Ovary (tissue), 9 donors: ENCODE data around the gene ERAL1. TPM values are rescaled to one million over a fixed set of nuclear protein-coding genes. Genes with fewer than 3 reads are reported as not detected.

Experiments used
- DNase-seq, 5 donors: peaks; one replicate each; pipeline ENCODE4 v3.0.0-alpha.2; 2019 to 2020
- H3K27ac ChIP-seq, 2 donors: fragments of 200-600 bp; one replicate each; pipeline versions ENCODE4 v1.5.1 to v1.8.0; 2019 to 2022
- H3K27me3 ChIP-seq: fragments of 200-600 bp; one replicate; pipeline ENCODE4 v1.8.0; 2022
- H3K36me3 ChIP-seq: fragments of 200-600 bp; sonication (generic); one replicate; pipeline ENCODE4 v1.5.1; 2019
- H3K4me1 ChIP-seq: one replicate; pipeline ENCODE4 v1.8.1; 2013; ENCODE audit warnings: mild to moderate bottlenecking, moderate library complexity; ENCODE audit not compliant: insufficient read depth
- H3K4me3 ChIP-seq: fragments of 200-600 bp; sonication (generic); one replicate; pipeline ENCODE4 v1.5.1; 2017
- H3K9me3 ChIP-seq, 2 donors: fragments of 200-600 bp in 1 of 2; sonication (generic) in 1 of 2; one replicate each; pipeline versions ENCODE4 v1.5.1 to v1.8.1; 2013 to 2019; ENCODE audit warnings: mild to moderate bottlenecking in 1 of 2, moderate library complexity in 1 of 2
- CTCF ChIP-seq, 3 donors: fragments of 450-650 bp in 2 of 3; fragments of 200-600 bp in 1 of 3; IDR thresholded peaks; one replicate each; pipeline versions ENCODE4 v1.5.1 to v1.8.0; 2016 to 2022; ENCODE audit warnings: antibody characterized with exemption in 3 of 3, mild to moderate bottlenecking in 1 of 3
- EP300 ChIP-seq: sonication (generic); formaldehyde crosslinking; IDR thresholded peaks from one replicate; pipeline ENCODE4 v1.6.1; 2017; ENCODE audit warnings: antibody characterized with exemption
- POLR2A ChIP-seq: fragments of 450-650 bp; IDR thresholded peaks from one replicate; pipeline ENCODE4 v1.6.1; 2017; ENCODE audit warnings: antibody characterized with exemption, mild to moderate bottlenecking, moderate library complexity
- WGBS, 3 donors: extraction: QIAGEN DNeasy Blood & Tissue Kit in 1 of 3; methylation state at CpG; one replicate each; pipeline versions ENCODE4 v1.1.5 to v1.1.7; 2013 to 2017; 5-methylcytosine and 5-hydroxymethylcytosine counted together
- intact Hi-C, 4 donors: fragments of 100-400 bp; cut with DNase I; formaldehyde crosslinking; loops; one replicate each; pipeline versions ENCODE4 v1.11.0 to v1.15.1; 2022 to 2023
- polyA plus RNA-seq, 2 donors: library from polyadenylated mRNA; stranded (reverse); fragments of 200-250 nt in 1 of 2; fragments of 350-450 nt in 1 of 2; fragmentation: Illumina TruSeq in 1 of 2; extraction: RNeasy Lipid Tissue Mini Kit (QIAGEN cat#74804) in 1 of 2; gene quantifications; one replicate each; pipeline ENCODE4 v1.2.3, GENCODE V29; 2013 to 2014
- total RNA-seq, 7 donors: library from RNA; depleted of rRNA in 2 of 7; stranded (reverse); fragments of >200 nt in 2 of 7; fragmentation: NEBNext Ultra II Directional in 3 of 7; extraction: Animal tissue kit (Norgen Biotek cat#: 25700) in 3 of 7; gene quantifications; one replicate each; pipeline versions ENCODE4 v1.1.0 to v1.2.4, GENCODE V29; 2016 to 2023
- donor health status: DM: no; HTN: no; CAD: no; lungs with moderate emphysema.
- donor health status: DM: no; HTN: no; CAD: no.
- donor health status: Bipolar disorder and iron deficiency.
- donor health status: DM: yes; HTN: yes; CAD: no.
- donor health status: DM: no; HTN: no; CAD: no.
- donor health status: DM: yes; HTN: yes; CAD: no.

Gene ERAL1
- total and polyA plus RNA-seq, 9 donors: 18.8 to 61.9 (median 28.9) TPM

- TF ChIP-seq EP300 (no peak), CTCF (IDR thresholded peaks at IDR 0.05) (no peak), POLR2A (no peak)
- intact Hi-C loops: loop anchor here in 1 of 4 donors (10.0 kb wide), 1 partner anchor 93 kb away; no protein-coding TSS in a partner anchor
- no peaks in the 10 kb centered on the region for H3K36me3 ChIP-seq
- DNase-seq: no peak
- 81 to 90% (median 86%) methylated on average over 3 of the region's 3 CpGs for WGBS, 3 donors
- H3K27ac ChIP-seq: no peak overlapping the region
- H3K4me1 ChIP-seq: peaks cover 1% of the 10 kb centered on the region
- H3K9me3 ChIP-seq: no peaks in the 10 kb centered on the region
- no peaks in the 10 kb centered on the region for H3K27me3 ChIP-seq
- no peak overlapping the region for H3K4me3 ChIP-seq
Measured at GRCh38 chr17:28857905-28858800, 3.3 kb downstream of the ERAL1 start.

GRCh38 chr17:28858801-28859355, 4.1 kb downstream of the ERAL1 start:
- intact Hi-C loops: loop anchor here in 1 of 4 donors (10.0 kb wide), 1 partner anchor 94 kb away; no protein-coding TSS in a partner anchor
- no peak for DNase-seq
- H3K27me3 ChIP-seq: no peaks in the 10 kb centered on the region
- TF ChIP-seq POLR2A: no peak
- TF ChIP-seq CTCF (IDR thresholded peaks at IDR 0.05): no peak
- no peak for TF ChIP-seq EP300
- H3K4me1 ChIP-seq: peaks cover 1% of the 10 kb centered on the region
- H3K36me3 ChIP-seq: no peaks in the 10 kb centered on the region
- no peak overlapping the region for H3K27ac ChIP-seq
- H3K9me3 ChIP-seq: no peaks in the 10 kb centered on the region
- 38 to 55% (median 54%) methylated on average over 2 of the region's 2 CpGs for WGBS, 3 donors
- no peak overlapping the region for H3K4me3 ChIP-seq

GRCh38 chr17:28860363-28860808, 5.6 kb downstream of the ERAL1 start:
- no peaks in the 10 kb centered on the region for H3K27me3 ChIP-seq
- no peaks in the 10 kb centered on the region for H3K9me3 ChIP-seq
- H3K27ac ChIP-seq: no peak overlapping the region
- WGBS, 3 donors: 85 to 86% (median 86%) methylated on average over 4 of the region's 4 CpGs
- intact Hi-C loops: no loop called here
- no peak overlapping the region for H3K4me3 ChIP-seq
- H3K4me1 ChIP-seq: peaks cover under 1% of the 10 kb centered on the region
- no peak for DNase-seq
- TF ChIP-seq CTCF (IDR thresholded peaks at IDR 0.05) (no peak), POLR2A (no peak), EP300 (no peak)
- no peaks in the 10 kb centered on the region for H3K36me3 ChIP-seq

- TF ChIP-seq POLR2A (no peak), CTCF (IDR thresholded peaks at IDR 0.05) (no peak), EP300 (no peak)
- no peaks in the 10 kb centered on the region for H3K36me3 ChIP-seq
- WGBS, 3 donors: 56 to 64% (median 59%) methylated on average over 8 of the region's 8 CpGs
- H3K4me1 ChIP-seq: no peaks in the 10 kb centered on the region
- H3K9me3 ChIP-seq: no peaks in the 10 kb centered on the region
- H3K27ac ChIP-seq: no peak overlapping the region
- intact Hi-C loops: no loop called here
- no peak for DNase-seq
- H3K27me3 ChIP-seq: no peaks in the 10 kb centered on the region
- no peak overlapping the region for H3K4me3 ChIP-seq
Measured at GRCh38 chr17:28861393-28862203, 6.8 kb downstream of the ERAL1 start.
